ENCODE measurements around the gene ALG3. TPM values are rescaled to one million over a fixed set of nuclear protein-coding genes. Genes with fewer than 3 reads are reported as not detected.

ALG3 gene
- total and polyA plus RNA-seq, 8 donors, result 14.1 to 26.5 (median 22.9) TPM

DNA sequence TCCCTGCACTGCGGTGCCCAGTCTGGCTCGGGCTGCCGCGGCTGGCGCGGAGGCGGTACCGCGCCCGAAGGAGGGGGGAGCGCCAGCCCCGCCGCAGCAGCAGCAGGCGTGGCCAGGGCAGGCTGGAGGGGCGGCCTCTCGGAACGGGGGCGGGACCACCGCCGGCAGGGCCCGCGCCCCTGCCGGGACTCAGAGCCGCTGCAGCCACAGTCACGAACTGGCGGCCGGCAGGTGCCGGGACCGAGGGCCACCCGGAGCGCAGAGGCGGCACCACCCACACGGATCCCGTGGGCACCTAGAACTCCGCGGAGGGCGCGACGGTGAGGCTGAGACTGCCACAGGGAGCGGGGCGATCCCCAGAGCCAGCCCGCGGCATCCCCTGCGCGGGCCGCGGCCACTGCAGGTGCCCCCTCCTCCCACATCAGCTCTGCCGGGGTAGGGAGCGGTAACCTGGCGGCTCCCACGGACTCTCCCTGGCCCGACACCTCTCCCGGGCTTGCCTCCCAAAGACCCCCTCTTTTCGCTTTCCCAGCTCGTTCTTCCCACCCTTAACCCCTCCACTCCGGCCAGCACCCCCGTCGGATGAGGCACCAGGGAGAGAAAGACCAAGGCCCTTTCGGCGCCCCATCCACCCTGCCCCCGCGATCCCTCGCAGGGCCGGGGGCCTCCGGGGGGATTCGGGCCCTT lies 19.2 kb downstream of the ALG3 start, which contains the start of gene VWA5B2:
VWA5B2 (plus strand) TSS at position 192 of the 687 bp plus-strand sequence. CDS start 944 bp downstream, outside the sequence.
- 0 to 1% methylated on average over 38 to 66 of the region's 66 CpGs for WGBS, 2 donors
- H3K9me3 ChIP-seq, result no peaks in the 10 kb centered on the region
- no peak within 1 kb of the TSS for H3K27ac ChIP-seq
- peak within 1 kb of the TSS; percentile 23 to 69 (median 44) for H3K4me3 ChIP-seq
- intact Hi-C loops (cut with DNase I), result loop anchor here in 1 of 3 donors (10.0 kb wide), 2 partner anchors 85 to 335 kb away; no protein-coding TSS in a partner anchor
- no peaks in the 10 kb centered on the region for H3K36me3 ChIP-seq
- no peak for FAIRE-seq
- peaks cover 0 to 8% (median 6%) of the 10 kb centered on the region in 3 donors for H3K4me1 ChIP-seq
- no peak for TF ChIP-seq CTCF (IDR thresholded peaks at IDR 0.05)
- DNase-seq, result peak; percentile 64 to 85 (median 72)
- peak; percentile 82 to 92 (median 88) for ATAC-seq
- H3K27me3 ChIP-seq, result no peaks in the 10 kb centered on the region

- DNase-seq (no peak), FAIRE-seq (no peak), ATAC-seq (no peak)
- Histone ChIP-seq H3K9me3 (no peaks in the 10 kb centered on the region), H3K27ac (no peak overlapping the region), H3K27me3 (no peaks in the 10 kb centered on the region), H3K36me3 (no peaks in the 10 kb centered on the region), H3K4me1 (peaks cover 0 to 8% (median 6%) of the 10 kb centered on the region in 3 donors), H3K4me3 (no peak overlapping the region)
- intact Hi-C loops (cut with DNase I), result no loop called here
- no peak for TF ChIP-seq CTCF (IDR thresholded peaks at IDR 0.05)
- WGBS, 2 donors, result 53 to 54% methylated on average over 12 of the region's 12 CpGs
Observed at GRCh38 chr3:184228376-184229137, 20.2 kb downstream of the ALG3 start.

- H3K27ac ChIP-seq, result no peak overlapping the region
- peak in 1 of 6 donors; percentile 39 for DNase-seq
- 40 to 48% methylated on average over 2 of the region's 2 CpGs for WGBS, 2 donors
- intact Hi-C loops (cut with DNase I), result no loop called here
- H3K4me1 ChIP-seq, result peaks cover 0 to 8% (median 6%) of the 10 kb centered on the region in 3 donors
- FAIRE-seq, result no peak
- no peak overlapping the region for H3K4me3 ChIP-seq
- TF ChIP-seq CTCF (IDR thresholded peaks at IDR 0.05), result peak; percentile 71 to 80 (median 76)
- peak in 2 of 4 donors; percentile 32 to 47 for ATAC-seq
- H3K9me3 ChIP-seq, result no peaks in the 10 kb centered on the region
- no peaks in the 10 kb centered on the region for H3K36me3 ChIP-seq
- H3K27me3 ChIP-seq, result no peaks in the 10 kb centered on the region
Observed at GRCh38 chr3:184227481-184227935, 21.3 kb downstream of the ALG3 start.

DNA sequence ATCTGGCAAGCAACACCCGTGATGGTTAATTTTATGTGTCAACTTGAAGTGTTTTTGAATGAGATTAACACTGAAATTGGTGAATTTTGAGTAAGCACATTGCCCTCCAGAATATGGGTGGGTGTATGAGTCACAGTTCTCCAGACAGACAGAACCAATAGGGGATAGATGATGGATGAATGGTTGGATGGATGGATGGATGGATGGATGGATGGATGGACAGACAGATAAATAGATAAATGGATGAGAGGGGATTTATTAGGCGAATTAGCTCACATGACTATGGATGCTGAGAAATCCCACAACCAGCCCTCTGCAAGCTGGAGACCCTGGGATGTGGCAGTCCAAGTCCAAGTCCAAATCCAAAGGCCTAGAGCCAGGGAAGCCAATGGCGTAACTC lies 24.8 kb downstream of the ALG3 start:
- H3K4me3 ChIP-seq, result no peak overlapping the region
- intact Hi-C loops (cut with DNase I), result no loop called here
- no peaks in the 10 kb centered on the region for H3K27me3 ChIP-seq
- no peak for FAIRE-seq
- H3K4me1 ChIP-seq, result no peaks in the 10 kb centered on the region
- H3K27ac ChIP-seq, result no peak overlapping the region
- no peaks in the 10 kb centered on the region for H3K36me3 ChIP-seq
- no peak for ATAC-seq
- no peak for TF ChIP-seq CTCF (IDR thresholded peaks at IDR 0.05)
- no peaks in the 10 kb centered on the region for H3K9me3 ChIP-seq
- no peak for DNase-seq
- WGBS, 2 donors, result 74 to 85% methylated on average over 3 of the region's 3 CpGs

All from pancreas (tissue), 10 donors.